HG03521 (cell line): ENCODE measurements around the gene DNAH3.

Source experiments
- ATAC-seq: cut with Tn5 transposase; IDR thresholded peaks from one replicate; pipeline ENCODE4 v1.9.1; 2021; ENCODE audit warnings: mild to moderate bottlenecking, moderate library complexity; ENCODE audit not compliant: unreplicated experiment

The DNAH3 gene

GRCh38 chr16:20889625-20890275, 260.9 kb downstream of the DNAH3 start:
- ATAC-seq: no peak

GRCh38 chr16:20887207-20887606, 263.4 kb downstream of the DNAH3 start:
- no peak for ATAC-seq

GRCh38 chr16:20886320-20886719, 264.3 kb downstream of the DNAH3 start:
- ATAC-seq: no peak

- no peak for ATAC-seq
These were observed 266.4 kb downstream of the DNAH3 start for GRCh38 chr16:20884240-20884556.

- ATAC-seq: no peak
These were observed 266.9 kb downstream of the DNAH3 start for GRCh38 chr16:20883554-20884239.
